HepG2 (cell line): ENCODE measurements around the gene LSS.

Experiments used
- CTCF ChIP-seq: sonication (generic); formaldehyde crosslinking; IDR thresholded peaks from 2 replicates; pipeline ENCODE4 v1.5.0; 2020; ENCODE audit warnings: mild to moderate bottlenecking, missing genetic modification reagents, moderate library complexity
- ELF4 ChIP-seq: sonication (generic); formaldehyde crosslinking; IDR thresholded peaks from 2 replicates; pipeline ENCODE4 v1.5.0; 2020; ENCODE audit warnings: missing genetic modification reagents, mild to moderate bottlenecking, moderate library complexity, borderline replicate concordance
- FOXA1 ChIP-seq, 2 experiments: fragments of 450-650 bp in 1 of 2; sonication (generic) in 1 of 2; formaldehyde crosslinking in 1 of 2; IDR thresholded peaks; 2 replicates each; pipeline versions ENCODE4 v1.4.0 to v1.6.1; 2016 to 2020; ENCODE audit warnings: missing genetic modification reagents in 1 of 2
- HNRNPUL1 ChIP-seq: fragments of 200-400 bp; formaldehyde crosslinking; IDR thresholded peaks from 2 replicates; pipeline ENCODE4 v1.6.1; 2017; ENCODE audit warnings: low read depth, mild to moderate bottlenecking, low read length, moderate library complexity
- KLF9 ChIP-seq: IDR thresholded peaks from 2 replicates; pipeline ENCODE4 v1.6.1; 2016; ENCODE audit warnings: low read depth
- MAX ChIP-seq: IDR thresholded peaks from 2 replicates; pipeline ENCODE4 v1.6.1; 2012; ENCODE audit warnings: inconsistent platforms
- MYC ChIP-seq: sonication (generic); formaldehyde crosslinking; IDR thresholded peaks from 2 replicates; pipeline ENCODE4 v1.9.0; 2021; ENCODE audit warnings: missing genetic modification reagents, borderline replicate concordance
- NFE2L2 ChIP-seq: fragments of 150-350 bp; IDR thresholded peaks from 2 replicates; pipeline ENCODE4 v1.6.1; 2014; ENCODE audit warnings: low read length
- PRDM4 ChIP-seq: sonication (generic); formaldehyde crosslinking; IDR thresholded peaks from 2 replicates; pipeline ENCODE4 v1.9.0; 2021; ENCODE audit warnings: missing genetic modification reagents, borderline replicate concordance
- RARA ChIP-seq: IDR thresholded peaks from 2 replicates; pipeline ENCODE4 v1.6.1; 2016; ENCODE audit warnings: missing genetic modification reagents, missing compliant biosample characterization
- ZBTB37 ChIP-seq: sonication (generic); formaldehyde crosslinking; IDR thresholded peaks from 2 replicates; pipeline ENCODE4 v1.4.0; 2020; ENCODE audit warnings: mild to moderate bottlenecking, missing genetic modification reagents
- ZHX2 ChIP-seq, 2 experiments: sonication (generic) in 1 of 2; formaldehyde crosslinking in 1 of 2; IDR thresholded peaks; 2 replicates each; pipeline versions ENCODE4 v1.6.1 to v1.9.0; 2014 to 2022; ENCODE audit warnings: antibody characterized with exemption in 1 of 2, borderline replicate concordance in 1 of 2, inconsistent platforms in 1 of 2, low read depth in 1 of 2, missing genetic modification reagents in 1 of 2
- ZNF205 ChIP-seq: IDR thresholded peaks from 2 replicates; pipeline ENCODE4 v1.6.1; 2018; ENCODE audit warnings: missing biosample characterization, missing genetic modification reagents
- ZNF790 ChIP-seq: sonication (generic); formaldehyde crosslinking; IDR thresholded peaks from 2 replicates; pipeline ENCODE4 v1.8.0; 2022; ENCODE audit warnings: missing genetic modification reagents, mild to moderate bottlenecking, borderline replicate concordance

GRCh38 chr21:46183910-46184624 lies 44.5 kb downstream of the LSS start, which contains the start of gene SPATC1L:
- no peak for TF ChIP-seq ZHX2 (IDR thresholded peaks at IDR 0.05; ENCODE audit: low read depth)
- TF ChIP-seq ZHX2 (CRISPR knock-in tag; IDR thresholded peaks at IDR 0.05; ENCODE audit: borderline replicate concordance) = no peak
- no peak for TF ChIP-seq ELF4
- no peak for TF ChIP-seq KLF9 (CRISPR knock-in tag)
- no peak for TF ChIP-seq CTCF
- TF ChIP-seq MYC (CRISPR knock-in tag) = no peak
- no peak for TF ChIP-seq PRDM4 (CRISPR knock-in tag)
- TF ChIP-seq FOXA1 (IDR thresholded peaks at IDR 0.05) = no peak
- TF ChIP-seq FOXA1 (CRISPR knock-in tag; IDR thresholded peaks at IDR 0.05) = no peak
- no peak for TF ChIP-seq MAX
- no peak for TF ChIP-seq ZNF205 (CRISPR knock-in tag)
- TF ChIP-seq HNRNPUL1 = no peak
- TF ChIP-seq RARA = no peak
- TF ChIP-seq ZNF790 (CRISPR knock-in tag) = no peak
- no peak for TF ChIP-seq ZBTB37 (CRISPR knock-in tag)
- no peak for TF ChIP-seq NFE2L2
